HuH-7.5 (cell line): ENCODE results near the gene TMEM120B.
"Not testable (repeated sequence)": the region's sequence is repeated elsewhere in the genome, so short reads cannot be mapped to it uniquely, and the experiment has no call there.

Experiments
- DNase-seq: peaks from one replicate; pipeline ENCODE4 v3.0.0; 2011; ENCODE audit warnings: low spot score

TMEM120B gene

DNA sequence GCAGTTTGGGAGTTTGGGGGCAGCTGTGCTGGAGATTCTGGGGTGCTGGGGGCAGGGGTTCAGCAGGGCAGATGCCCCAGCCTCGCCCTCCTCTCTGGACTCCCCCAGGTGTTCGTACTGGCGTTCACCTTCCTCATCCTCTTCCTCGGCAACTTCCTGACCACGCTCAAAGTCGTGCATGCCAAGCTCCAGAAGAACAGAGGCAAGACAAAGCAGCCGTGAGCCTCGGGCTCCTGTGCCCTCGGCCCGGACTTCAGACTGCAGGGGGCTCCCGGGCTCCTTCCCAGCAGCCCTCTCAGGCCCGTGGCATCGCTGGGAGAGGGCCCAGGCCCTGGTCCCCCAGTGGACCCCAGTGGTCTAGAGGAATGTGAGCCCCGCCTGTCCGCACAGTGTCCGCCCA, 62.9 kb downstream of the TMEM120B start:
- no peak for DNase-seq

DNA sequence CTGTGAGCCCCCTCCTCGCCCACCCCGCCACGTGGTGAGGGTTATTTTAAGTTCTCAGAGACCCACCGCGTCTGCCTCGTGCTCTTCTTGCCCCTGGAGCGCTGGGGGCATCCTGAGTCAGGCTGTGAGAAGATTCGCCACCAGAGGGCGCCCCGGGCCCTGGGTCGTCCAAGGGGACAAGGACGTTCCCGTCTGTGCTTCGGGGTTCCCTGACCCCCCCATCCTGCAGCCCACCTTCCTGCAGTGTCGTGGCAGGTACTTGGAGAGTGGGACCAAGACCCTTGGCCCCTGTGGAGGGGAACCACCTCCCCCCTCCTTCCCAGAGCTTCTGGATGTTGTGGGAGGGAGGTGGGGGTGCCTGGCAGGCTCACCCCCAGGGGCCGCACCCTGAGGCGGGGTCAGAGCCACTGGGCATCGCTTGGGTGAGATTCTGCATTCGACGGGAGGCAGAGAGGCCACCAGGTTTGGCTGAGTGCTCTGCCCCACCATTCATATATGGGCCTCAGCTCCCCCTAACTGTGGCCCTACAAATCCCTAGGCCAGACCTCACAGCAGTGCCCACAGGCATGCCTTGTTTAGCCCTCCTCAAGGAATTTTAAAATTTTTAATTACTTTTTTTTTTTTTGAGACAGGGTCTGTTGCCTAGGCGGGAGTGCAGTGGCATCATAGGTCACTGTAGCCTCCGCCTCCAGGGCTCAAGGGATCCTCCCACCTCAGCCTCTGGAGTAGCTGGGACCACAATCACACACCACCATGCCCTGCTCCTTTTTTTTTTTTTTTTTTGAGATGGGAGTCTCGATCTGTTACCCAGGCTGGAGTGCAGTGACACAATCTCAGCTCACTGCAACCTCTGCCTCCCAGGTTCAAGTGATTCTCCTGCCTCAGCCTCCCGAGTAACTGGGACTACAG, 63.9 kb downstream of the TMEM120B start:
- DNase-seq: peak; percentile 88

DNA sequence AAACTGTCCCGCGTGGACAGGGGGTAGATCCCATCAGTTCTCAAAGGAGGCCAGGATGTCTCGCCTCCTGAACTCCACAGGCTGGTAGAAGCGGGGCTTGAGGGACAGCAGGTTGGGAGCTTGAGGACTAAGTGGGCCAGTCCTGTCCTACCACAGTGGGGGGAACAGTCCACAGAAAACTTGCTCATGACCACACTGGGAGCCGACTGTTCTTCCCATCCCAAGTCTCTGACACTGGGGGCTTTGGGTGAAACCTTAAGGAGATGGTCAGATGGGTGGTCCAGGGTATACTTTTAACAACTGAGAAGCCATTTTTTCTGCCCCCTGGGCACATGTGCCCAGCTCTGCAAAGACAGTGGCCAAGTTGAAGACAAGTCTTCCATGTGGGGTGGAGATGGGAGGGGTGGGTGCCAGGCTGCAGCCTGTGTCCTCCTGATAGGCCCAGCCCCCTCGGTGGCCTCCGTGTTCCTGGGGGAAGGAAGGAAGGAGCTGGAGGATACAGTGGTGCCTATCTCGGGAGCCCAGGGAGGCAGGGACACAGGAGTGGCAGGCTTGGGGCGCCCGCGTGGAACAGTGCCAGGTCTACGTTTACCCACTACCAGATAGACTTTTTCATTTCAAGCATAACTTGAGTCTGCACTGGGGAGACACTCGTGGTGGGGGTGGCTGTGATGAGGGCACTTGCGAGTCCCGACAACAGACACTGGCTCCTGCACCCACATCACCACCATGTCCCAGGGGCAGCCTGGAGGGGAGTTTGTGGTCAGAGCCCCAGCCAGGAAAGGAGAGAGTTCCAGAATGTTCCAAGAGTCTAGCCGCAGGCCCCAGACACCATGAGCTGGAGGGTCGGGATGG, 66.2 kb downstream of the TMEM120B start:
- no peak for DNase-seq

DNA sequence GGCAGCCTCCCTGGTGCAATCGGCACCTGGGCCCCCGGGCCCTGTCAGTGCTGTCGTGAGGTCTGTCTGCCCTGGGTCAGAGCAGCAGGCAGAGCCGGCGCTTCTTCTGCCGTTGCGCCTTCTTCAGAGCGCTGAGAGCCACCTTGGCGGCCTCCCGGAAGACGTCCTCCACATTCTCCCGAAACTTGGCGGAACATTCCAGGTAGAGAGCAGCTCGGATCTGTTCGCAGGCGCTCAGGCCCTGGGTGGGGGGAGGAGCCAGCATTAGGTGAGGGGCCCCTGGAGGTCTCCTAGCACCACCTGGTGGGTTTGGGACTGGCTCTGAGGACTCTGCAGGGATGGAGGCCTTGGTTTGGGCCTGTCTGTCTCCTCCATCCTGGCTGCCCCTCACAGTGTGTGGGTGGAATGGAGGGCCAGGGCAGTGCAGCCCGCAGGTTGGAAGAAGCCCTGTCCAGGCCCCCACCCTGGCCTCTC, 66.9 kb downstream of the TMEM120B start:
- DNase-seq: no peak

DNA sequence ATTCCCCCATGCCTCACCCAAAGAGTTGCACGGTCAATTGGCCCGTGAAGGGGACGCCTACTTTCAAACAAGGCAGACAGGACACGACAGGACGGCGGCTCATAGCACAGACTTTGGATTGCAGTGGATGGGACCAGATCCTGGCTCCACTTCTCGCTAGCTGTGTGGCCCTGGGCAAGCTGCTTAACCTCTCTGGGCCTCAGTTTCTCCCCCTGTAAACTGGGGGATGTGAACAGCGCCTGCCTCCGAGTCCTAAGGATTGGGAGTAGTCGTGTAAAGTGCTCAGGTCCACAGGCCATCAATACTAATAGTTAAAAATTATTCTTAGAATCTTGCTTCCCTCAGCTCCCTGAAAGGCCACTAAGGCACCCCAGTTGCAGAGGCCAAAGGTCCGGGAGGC, 67.9 kb downstream of the TMEM120B start:
- DNase-seq: no peak

DNA sequence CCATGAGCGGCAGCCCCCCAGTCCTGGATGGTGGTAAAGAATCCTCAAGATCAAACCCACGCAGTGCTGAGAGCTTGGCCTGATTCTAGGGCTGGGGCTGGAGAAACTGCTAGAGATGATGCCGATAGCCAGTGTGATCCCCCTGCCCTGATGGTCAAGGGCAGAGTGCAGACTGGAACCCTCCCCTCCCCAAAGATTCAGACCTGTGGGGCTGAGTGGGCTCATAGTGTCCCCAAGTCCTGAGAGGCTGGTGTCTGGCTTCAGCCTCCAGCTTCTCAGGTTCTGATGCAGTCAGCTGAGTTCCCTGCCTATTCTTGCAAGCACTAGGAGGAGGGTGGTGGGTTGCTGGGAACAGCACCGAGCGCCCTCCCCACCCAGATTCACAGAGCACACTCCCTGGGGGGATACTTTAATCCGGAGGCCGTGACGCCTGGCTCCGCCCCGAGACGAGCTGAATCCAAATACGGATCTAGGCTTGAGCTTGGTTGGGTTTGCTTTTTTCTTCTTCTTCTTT, 69.0 kb downstream of the TMEM120B start:
- DNase-seq: no peak

DNA sequence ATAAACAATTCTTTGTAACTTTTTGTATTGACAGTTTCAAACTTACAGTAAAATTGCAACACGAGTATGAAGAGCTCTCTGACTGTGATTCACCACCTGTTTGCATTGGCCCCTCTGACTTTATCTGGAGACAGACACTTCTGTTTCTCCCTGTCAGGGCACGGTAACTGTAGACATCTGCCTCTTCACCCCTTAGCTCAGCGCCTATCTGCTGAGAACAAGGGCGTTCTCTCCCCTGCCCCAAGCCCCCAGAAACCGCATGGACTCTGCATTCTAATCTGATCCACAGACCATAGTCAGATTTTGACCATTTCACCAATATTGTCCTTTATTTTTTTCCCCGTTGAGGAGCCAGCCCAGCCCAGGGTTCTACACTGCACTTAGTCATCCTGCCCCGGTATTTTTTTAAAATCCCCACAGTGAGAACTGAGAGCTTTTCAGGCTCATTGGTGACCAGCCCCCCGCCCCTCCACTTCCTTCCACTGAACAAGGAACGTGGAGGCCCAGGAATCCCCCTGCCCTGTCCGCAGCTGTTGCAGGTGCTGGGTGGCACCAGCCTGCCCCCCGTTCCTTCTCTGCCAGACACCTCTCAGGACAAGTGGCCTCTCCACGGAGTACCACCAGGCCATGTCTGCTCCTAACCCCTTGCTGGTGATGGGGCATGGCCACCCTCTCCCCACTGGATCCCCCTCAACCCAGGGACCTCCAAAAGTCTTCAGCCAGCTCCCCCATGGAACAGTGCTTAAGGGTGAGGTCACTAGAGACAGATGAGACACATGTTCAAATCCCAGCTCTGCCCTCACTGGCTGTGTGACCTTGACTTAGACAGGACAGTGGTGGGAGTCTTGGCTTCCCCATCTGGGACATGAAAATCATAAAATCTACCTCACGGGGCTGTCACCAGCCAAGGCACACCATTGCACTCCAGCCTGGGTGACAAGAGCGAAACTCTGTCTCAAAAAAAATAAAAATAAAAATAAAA, 69.7 kb downstream of the TMEM120B start:
- DNase-seq: no peak

DNA sequence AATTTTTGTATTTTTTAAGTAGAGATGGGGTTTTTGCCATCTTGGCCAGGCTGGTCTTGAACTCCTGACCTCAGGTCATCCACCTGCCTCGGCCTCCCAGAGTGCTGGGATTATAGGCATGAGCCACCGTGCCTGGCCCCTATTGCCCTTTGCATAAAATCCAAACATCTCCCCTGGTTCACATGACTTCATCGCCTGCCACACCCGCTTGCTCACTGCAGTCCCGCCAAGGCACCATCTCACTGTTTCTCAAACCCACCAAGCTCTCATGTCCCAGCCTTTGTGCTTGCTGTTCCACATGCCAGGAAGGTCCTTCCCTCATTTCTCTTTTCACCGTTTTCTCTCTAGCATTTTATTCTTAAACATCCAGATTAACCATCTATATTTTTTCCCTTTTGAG, 71.2 kb downstream of the TMEM120B start:
- DNase-seq: no peak

DNA sequence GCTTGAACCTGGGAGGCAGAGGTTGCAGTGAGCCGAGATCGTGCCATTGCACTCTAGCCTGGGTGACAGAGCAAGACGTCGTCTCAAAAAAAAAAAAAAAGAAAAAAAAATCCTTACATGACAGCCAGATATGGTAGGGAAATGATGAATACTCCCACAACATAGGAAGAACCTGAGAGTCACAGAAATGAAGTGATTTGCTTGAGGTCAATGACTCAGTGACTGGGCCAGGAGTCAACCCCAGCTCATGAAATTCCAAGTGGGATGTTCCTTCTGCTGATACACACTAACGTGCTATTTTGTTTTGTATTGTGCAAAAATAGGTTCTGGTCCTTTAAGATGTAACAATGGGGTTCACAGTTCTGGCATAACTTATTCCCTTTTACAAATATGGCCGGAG, 71.9 kb downstream of the TMEM120B start:
- DNase-seq: no peak

DNA sequence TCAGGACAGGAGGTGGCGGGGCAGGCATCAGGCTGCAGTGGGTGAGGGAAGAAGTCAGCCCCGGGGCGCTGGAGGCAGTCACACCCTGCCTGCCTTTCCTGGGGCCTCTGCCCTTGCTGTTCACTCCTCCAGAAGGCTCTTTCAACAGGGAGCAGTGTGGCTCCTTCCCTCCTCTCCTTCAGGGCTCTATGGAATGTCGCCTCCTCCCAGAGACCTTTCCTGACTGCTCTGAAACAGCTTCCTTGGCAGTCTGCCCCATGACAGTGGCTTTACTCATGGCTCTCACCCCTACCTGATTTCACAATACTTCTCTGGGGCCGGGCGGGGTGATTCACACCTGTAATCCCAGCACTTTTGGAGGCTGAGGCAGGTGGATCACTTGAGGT, 73.9 kb downstream of the TMEM120B start:
- DNase-seq: no peak

DNA sequence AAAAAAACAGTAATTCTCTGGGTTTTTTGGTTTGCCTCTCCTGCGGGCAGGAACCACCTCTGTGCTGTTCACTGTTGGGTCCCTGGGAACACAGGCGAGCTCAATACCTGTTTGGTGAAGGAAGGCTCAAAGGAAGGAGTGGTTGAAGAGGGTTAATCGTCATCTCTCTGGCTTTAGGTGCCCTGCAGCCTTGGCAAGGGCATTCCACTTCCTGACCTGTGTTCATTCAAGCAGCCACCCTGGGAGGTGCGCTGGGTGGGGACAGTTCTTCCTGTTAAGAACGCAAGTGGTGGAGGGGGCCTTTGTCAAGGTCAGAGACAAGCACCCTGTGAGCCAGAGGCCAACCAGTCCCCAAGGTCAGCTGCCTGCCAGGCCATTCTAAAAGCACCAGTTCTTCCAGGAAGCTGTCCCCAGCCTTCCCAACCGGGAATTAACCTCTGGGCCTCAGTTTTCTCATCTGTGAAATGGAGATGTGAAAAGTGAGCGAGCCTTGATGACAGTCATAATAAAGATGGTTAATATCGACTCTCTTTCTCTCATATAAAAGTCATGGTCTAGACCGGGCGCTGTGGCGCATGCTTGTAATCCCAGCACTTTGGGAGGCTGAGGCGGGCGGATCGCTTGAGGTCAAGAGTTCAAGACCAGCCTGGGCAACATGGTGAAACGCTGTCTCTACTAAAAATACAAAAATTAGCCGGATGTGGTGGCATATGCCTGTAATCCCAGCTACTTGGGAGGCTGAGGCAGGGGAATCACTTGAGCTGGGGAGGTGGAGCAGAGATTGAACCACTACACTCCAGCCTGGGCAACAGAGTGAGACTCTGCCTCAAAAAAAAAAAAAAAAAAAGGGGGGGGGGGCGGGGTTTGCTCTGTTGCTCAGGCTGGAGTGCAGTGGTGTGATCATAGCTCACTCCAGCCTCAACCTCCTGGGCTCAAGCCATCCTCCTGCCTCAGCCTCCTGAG, 74.8 kb downstream of the TMEM120B start:
- no peak for DNase-seq

DNA sequence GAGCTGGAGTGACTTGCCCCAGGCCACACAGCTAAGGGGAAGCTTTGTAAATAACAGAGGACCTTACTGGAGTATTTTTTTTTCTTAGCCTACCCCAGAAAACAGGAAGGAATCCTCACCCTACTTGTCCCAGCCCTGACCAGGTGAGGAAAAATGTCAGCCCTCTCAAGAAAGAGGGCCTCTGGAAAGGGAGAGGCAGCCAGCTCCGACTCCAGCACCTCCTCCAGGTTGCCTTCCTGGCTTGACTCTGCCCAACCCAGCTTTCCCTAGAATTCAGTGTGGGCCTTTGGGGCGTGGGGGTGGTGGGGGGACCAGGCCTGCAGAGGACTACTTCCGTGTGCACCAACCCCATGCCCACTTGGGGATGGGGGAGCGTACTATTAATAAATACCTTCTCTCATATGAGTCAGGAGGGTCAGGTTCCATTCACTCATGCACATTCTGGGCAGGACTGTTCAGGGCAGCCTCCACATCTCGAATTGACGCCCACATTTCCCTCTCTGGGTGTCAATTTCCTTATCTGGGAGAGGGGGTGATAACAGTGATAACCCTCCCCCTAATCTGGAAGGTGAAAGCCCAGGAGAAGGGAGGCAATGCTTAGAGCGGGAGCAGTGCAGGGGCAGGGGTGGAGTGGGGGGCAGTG, 75.7 kb downstream of the TMEM120B start:
- DNase-seq: no peak

DNA sequence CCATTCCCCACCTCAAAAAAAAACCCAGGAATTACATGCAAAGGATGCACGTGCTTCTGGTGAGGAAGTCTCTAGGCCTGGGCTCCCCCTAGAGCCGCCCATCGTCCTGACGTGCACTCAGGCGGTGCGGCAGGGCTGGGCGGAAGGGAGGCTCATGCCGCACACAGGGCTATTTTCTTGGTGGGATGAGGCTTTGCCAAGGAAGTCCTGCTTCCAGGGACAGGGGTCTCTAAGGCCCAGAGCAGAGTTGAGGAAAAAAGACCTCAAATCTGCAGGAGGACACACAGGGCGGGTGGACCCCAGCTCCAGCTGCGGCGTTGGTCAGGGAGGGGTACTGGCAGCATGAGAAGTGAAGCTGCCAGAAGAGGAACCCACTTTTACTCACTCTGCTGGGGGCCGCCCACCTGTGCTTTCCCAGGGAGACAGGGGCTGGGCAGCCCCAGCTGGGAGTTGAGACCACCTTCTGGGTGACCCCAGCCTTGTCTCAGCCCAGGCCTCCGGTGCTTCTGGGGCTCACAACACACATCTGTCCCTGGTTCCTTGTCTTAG, 76.8 kb downstream of the TMEM120B start:
- DNase-seq: no peak

DNA sequence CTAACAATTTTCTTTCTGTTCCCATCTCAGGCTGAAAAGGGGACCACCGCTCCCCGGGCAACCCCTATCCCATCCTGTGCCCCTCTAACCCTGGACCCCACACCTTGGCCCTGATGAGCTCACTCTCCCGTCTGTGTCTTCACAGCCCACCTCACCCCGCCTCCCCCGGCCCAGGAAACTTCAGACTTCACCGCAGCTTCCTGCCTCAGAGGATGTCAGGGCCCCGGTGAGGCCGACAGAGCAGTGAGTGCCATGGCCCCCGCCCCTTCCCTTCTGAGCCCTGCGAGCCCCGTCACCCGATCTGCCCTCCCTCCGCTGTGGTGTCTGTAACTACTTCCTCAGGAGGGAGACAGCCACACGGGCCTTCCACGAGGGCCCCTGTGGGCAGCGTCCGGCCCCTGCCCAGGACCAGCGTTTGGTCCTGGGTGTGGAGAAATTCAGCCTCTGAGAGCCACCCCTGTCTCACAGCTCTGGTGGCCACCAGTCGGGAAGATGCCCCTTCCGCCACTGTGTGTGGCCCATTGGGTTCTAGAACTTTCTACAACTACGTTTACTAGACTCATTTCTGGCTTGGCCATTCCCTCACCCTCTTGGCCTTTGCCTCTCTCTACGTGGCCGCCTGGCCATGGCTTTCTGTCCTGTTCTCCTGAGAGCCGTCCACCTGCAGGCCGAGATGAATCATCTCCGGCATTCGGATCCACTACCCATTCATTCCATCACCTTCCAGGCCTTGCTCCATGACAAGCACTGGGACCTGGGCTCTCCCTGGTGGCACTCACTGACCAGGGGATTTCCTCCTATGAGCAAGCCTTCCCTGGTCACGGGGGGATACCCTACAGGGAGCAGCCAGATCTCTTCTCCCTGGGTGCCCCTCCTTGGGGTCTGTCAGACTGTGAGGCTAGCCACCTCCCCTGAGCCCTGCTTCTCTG, 77.5 kb downstream of the TMEM120B start:
- DNase-seq: no peak

DNA sequence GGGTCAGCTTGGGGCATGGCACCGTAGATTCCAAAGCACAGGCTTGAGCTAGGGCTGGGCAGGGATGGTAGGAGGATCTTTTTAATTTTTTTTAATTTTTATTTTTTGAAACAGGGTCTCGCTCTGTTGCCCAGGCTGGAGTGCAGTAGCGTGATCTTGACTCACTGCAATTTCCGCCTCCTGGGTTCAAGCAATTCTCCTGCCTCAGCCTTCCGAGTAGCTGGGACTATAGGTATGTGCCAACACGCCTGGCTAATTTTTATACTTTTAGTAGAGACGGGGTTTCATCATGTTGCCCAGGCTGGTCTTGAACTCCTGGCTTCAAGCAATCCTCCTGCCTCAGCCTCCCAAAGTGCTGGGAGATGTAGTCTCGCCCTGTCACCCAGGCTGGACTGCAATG, 78.2 kb downstream of the TMEM120B start:
- not testable (repeated sequence) for DNase-seq

DNA sequence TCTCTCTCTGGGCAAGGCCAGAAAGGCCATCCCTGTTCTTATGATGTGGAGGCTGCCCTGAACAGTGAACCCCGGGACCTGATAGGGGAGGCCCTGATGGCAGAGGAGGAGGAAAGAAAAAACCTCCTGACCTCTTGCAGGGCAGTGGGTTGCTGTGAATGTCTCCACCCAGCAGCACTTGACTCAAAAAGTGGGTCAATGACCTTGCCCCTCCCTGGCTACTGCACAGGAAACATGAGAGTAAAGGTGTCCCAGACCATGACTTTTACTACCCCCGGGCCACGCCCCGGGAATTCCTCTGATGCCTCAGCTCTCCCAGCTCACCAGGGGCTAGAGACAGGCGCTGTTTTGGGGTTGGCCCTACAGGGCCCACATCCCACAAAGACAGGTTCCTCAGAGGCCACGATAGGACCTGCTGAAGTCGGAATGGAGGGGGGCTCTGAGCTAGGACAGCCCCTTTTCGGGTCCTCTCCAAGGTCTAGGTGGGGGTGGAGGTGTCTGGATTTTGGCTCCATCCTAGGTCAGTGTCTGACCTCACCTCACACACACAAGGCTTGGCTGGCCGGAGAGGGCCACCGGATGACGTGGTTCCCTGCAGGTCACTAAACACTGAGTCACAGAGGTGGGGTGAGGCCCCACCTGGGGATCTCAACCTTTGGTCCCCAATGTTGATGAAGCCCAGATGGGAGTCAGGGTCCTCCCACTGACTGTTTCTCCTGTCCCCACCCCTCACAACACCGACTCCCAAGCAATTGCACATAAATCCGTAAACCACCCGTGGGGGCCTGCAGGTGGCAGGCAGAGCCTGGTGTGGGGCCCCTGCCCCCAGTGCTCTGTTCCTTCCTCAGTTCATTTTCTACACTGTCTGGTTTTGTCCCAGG, 79.4 kb downstream of the TMEM120B start:
- no peak for DNase-seq
